Kidney tubule cell (primary cell): ENCODE results near the gene BLOC1S3.

Source experiments
- DNase-seq: peaks from one replicate; pipeline ENCODE4 v3.0.0-alpha.2; 2018; ENCODE audit warnings: low spot score

The BLOC1S3 gene

DNA sequence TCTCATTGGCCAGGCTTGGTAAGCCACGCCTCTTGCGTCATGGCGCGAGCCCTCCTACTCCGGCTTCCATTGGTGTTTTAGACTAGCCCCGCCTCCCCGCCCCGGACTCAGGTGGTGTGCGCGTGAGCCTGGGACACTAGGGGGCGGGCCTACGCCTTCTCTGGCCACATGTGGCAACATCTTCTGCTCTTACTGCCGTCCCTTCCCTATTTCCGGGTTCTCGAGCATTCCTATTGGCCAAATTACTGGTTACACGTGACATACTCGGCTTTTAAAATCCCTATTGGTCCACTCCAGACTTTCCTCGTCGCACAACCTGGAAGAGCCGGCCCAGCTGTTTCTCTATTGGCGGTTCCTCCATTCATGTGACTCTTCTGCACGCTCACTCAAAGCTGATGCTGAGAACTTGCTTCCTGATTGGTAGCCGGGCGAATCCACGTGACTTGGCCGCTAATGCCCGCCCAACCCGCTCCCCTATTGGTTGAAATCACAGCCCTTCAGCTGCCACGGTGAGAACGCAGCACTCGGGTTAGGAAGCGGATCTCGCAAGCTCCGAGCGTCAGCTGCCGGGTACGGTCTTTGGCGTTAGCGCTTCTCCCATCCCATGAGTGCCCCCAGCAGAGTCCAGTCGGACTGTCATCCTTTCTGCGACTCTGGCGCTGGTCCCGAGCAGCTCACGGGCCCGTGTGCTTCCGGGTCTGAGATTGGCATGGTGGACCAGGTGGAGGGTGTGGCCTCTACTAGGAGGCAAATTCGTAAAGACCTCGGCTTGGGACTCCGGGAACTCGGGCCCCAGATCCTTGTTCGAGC, at the start of gene BLOC1S3:
TSS of gene BLOC1S3 (plus strand) at position 523 of the 810 bp plus-strand sequence. CDS start 513 bp downstream, outside the sequence.
- peak; percentile 100 for DNase-seq

DNA sequence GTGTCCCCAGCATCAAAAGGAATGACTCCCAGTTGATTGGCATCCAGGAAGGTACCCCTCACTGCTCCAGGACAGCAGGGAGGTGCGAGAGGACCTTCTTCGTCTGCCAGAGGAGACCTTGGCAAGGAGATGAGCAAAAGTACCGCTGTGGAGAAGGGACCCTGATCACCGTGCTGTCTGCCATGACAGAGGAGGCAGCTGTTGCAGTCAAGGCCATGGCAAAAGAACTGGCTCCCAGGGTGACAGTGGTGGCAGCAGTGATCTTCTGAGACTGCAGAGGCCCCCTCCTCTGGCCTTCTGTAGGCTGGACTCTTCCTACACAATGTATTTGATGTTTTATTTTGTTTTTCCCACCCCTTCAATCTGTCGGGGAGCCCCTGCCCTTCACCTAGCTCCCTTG, 49.8 kb upstream of the BLOC1S3 start:
- DNase-seq = no peak

- no peak for DNase-seq
Observed at GRCh38 chr19:45130236-45130635, 48.3 kb upstream of the BLOC1S3 start.

DNA sequence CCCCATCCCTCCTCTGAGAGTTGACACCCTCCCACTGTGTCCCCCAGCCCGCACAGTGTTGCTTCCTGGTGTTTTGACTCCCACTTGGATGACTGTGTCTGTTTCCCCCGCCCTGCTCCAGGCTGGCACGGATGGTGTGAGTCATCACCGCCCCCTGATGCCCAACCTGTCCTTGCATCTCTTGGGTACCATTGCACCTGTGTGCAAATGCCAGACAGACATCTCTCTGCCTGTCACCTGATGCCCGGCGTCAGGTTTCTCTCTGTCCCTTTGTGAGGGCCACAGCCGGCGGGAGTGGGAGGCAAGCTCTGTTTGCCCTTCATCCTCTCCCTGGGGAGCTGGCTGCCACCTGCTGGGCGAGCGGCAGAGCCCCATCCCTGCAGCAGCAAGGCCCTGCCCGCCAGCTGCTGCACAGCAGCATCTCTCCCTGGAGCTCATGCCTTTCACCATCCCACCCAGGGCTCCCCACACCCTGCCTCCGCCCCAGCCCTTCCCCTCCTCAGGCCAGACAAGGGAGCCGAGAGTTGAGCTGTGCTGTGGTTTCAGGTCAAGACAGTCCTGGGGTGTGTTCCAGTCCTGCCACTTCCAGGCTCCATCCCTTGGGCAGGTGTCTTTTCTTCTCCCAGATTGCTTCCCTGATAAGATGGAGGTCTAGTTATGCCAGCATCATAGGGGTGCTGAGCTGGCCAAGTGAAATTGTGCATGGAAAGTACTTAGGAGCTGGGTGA, 47.5 kb upstream of the BLOC1S3 start:
- peak; percentile 66 for DNase-seq

DNA sequence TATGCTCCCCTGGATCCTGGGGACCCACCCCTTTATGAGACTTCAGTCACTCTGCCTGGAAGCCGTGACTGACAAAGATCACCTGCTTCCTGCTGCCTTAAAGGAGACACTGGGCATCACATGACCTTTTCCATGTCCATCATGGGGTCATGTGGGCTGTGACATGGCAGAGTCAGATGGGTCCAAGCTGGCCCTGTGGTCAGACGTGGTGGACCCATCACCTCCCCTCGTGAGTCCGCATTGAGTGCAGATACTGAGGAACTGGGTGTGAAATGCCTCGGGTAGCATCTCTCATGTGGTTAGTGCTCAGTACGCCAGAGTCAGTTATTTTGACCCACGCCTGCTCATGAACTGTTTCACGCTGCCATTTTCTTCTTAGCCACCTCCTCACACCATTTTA, 44.9 kb upstream of the BLOC1S3 start:
- no peak for DNase-seq

DNA sequence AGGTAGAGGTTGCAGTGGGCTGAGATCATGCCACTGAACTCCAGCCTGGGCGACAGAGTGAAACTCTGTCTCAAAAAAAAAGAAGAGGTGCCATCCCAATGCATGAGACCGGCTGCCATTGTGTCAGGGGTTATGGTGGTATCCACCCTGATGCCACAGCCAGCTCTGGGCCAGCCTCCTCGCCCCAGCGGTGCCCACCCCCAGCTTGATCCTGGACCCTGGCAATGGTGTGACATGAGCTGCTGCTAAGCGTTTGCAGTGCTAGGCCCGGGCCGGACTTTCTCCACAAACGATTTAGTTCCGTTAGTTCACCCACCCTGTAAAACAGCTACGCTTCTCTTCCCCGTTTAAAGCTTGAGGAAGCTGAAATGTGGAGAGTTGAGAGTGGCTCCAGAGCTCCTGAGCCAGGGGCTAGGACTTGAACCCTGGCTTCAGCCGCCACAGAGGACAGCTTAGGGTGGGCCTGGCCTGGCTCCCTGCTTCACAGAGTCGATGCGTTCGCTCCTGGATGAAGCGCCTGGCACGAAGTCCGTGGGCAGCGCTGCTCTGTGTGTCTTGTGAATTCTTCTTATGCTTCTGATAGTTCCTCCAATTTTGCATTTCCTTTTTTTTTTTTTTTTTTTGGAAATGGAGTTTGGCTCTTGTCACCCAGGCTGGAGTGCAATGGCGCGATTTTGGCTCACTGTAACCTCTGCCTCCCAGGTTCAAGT, 43.3 kb upstream of the BLOC1S3 start:
- no peak for DNase-seq

- DNase-seq = no peak
Observed at GRCh38 chr19:45136507-45137178, 41.9 kb upstream of the BLOC1S3 start.

DNA sequence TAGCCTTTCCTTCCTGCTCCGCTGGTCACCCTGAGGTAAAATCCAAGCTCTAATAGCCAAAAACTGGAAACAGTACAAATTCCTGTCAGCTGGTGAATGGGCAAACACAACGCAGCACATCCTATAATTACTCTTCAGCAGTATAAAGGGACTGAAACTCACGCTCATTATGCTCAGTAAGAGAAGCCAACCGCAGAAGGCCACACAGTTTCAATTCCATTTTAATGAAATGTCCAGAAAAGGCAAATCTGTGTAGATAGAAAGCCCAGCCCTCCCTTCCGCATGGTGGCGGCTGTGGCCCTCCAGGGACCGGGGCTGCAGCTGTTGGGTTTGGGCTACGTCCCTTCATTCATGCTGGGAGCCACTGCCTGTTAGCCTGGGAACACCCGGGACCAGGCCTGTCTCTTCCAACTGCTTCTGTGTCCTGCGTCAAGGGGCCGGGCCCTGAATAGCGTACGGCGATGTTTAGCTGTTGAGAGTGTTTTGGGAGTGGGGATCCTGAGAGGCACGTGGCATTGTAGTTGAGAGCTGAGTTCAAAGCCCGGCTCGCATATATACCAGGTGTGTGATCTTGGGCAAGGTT, 41.3 kb upstream of the BLOC1S3 start:
- no peak for DNase-seq

DNA sequence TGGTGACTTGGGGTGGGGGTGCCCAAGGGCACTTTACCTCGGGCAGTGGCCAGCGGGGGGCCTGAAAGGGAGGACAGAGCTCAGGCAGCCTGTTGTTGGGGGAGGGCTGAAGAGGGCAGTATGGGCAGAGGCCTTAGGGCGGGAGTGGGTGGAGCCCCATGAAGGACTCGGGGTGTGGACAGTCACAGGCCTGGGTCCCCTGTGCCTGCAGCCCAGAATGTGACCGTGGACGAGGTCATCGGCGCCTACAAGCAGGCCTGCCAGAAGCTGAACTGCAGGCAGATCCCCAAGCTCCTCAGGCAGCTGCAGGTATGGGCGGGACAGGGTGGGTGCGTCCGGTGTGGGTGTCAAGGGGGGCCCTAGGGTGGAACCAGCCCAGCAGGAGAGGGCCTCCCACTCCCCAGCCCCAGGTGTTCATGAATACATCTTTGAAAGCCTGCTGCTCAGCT, 40.3 kb upstream of the BLOC1S3 start:
- DNase-seq = no peak

GRCh38 chr19:45139286-45140143, 39.1 kb upstream of the BLOC1S3 start:
- DNase-seq = no peak

GRCh38 chr19:45140144-45140503, 38.5 kb upstream of the BLOC1S3 start:
- DNase-seq = no peak

DNA sequence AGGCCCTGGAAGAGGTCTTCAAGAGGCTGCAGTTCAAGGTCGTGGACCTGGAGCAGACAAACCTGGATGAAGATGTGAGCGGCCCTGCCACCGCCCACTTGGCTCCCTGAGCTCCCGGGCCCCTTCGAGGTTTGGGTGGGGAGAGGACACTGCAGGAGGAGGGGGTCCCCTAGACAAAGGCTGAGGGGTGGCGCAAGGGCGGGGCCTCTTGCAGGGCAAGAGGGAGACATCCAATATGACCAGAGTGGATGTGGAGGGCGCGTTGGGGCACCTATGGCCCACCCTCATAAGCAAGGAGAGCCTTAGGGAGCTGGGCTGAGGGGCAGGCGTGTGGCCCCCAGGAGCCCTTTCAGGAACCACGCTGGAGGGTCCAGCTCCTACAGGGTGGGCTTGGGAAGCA, 38.1 kb upstream of the BLOC1S3 start:
- DNase-seq = no peak

DNA sequence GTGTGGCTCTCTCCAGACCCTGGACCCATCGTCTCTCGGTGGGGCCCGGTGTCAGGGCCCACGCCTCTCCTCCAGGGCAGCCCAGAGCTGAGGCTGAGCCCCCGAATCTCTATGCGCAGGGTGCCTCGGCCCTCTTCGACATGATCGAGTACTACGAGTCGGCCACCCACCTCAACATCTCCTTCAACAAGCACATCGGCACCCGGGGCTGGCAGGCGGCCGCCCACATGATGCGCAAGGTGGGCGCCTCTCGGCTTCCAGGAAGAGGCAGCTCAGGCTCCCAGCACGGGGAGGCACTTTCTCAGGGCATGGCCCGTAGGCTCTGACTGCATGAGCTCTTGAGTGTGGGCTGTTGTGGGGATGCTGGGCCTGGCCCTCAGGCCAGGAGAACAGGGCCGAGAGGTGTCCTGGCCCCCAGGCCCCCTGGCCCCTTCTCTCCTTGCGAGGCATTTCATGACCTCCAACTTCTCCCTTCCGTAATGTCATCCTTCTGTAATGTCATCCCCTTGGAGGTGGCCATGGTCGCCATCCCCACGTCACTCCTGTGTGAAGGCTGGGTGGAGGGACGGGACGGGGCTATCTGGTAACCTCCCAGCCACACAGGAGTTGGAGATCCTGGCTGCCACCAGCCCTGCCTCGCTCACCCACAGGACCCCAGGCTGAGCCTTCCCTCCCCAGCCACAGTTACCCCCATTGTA, 37.2 kb upstream of the BLOC1S3 start:
- no peak for DNase-seq

DNA sequence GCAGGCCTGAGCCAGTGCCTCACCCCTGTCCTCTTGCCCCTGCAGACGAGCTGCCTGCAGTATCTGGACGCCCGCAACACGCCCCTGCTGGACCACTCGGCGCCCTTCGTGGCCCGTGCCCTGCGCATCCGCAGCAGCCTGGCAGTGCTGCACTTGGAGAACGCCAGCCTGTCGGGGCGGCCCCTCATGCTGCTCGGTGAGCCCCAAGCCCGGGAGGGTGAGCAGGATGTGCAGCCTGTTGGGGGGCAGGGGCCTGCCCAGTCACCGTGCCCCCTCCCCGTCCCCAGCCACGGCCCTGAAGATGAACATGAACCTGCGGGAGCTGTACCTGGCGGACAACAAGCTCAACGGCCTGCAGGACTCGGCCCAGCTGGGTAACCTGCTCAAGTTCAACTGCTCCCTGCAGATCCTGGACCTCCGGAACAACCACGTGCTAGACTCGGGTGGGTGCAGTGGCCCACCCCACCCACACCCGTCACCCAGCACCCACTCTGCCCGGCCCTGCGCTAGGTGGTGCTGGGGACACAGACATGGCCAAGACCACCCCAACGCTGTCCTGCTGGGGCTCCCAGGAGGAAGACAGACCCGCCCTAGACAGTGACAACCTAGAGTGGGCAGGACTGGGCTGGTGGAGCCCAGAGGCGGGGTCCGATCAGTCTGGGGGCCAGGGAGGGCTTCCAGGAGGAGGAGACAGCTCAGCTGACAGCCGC, 36.4 kb upstream of the BLOC1S3 start:
- no peak for DNase-seq

- no peak for DNase-seq
Observed at GRCh38 chr19:45142726-45143110, 35.9 kb upstream of the BLOC1S3 start.

- DNase-seq = no peak
Observed at GRCh38 chr19:45144431-45145269, 33.9 kb upstream of the BLOC1S3 start.

DNA sequence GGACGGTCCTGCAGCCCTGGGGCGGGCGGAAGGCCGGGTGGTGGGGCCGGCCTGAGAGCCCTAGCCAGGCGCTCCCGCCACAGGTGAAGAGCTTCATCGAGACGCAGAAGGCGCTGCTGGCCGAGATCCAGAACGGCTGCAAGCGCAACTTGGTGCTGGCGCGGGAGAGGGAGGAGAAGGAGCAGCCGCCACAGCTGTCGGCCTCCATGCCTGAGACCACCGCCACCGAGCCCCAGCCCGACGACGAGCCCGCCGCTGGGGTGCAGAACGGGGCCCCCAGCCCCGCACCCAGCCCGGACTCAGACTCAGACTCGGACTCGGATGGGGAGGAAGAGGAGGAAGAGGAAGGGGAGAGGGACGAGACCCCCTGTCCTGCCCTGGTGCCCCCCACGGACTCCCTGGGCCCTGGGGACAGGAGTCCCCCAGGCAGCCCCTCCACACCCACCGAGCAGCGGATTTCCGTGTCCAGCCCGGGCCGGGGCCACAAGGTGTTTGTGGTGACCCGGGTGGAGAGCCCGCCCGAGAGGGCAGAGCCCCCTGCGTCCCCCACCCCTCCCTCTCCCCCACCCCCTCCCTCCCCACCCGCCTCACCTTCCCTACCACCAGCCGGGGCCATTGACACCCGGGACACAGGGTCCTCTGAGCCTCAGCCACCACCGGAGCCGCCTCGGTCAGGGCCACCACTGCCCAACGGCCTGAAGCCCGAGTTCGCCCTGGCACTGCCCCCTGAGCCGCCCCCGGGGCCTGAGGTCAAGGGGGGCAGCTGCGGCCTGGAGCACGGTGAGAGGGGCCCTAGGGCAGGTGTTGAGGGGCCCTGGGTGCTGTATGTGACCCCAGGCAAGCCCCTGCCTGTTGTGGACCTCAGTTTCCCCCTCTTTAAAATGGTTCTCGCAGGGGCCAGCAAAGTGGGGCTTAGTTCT, 33.1 kb upstream of the BLOC1S3 start:
- no peak for DNase-seq

GRCh38 chr19:45146251-45146650, 32.3 kb upstream of the BLOC1S3 start:
- no peak for DNase-seq
